Transverse colon (tissue), 4 donors: ENCODE data around the gene SHISAL1. TPM values are rescaled to one million over a fixed set of nuclear protein-coding genes. Genes with fewer than 3 reads are reported as not detected.

Experiments
- DNase-seq: peaks from one replicate; pipeline ENCODE4 v3.0.0-alpha.2; 2019
- H3K27ac ChIP-seq, 4 donors: fragments of 200-600 bp; sonication (generic); 2 replicates each; pipeline ENCODE4 v1.5.1; 2016 to 2018; ENCODE audit warnings: inconsistent platforms in 4 of 4
- H3K27me3 ChIP-seq: fragments of 200-600 bp; sonication (generic); 2 replicates; pipeline ENCODE4 v1.5.1; 2017; ENCODE audit warnings: inconsistent platforms
- H3K36me3 ChIP-seq, 4 donors: fragments of 200-600 bp; sonication (generic); 2 replicates each; pipeline ENCODE4 v1.5.1; 2017 to 2019; ENCODE audit warnings: inconsistent platforms in 4 of 4
- H3K4me1 ChIP-seq, 4 donors: fragments of 200-600 bp; sonication (generic); 2 replicates each; pipeline ENCODE4 v1.5.1; 2017 to 2020; ENCODE audit warnings: inconsistent platforms in 4 of 4
- H3K4me3 ChIP-seq, 4 donors: fragments of 200-600 bp; sonication (generic); 1 replicate in 1 of 4; 2 replicates in 3 of 4; pipeline versions ENCODE4 v1.5.1 to v1.6.1; 2017 to 2019; ENCODE audit warnings: inconsistent platforms in 4 of 4
- H3K9me3 ChIP-seq, 2 donors: fragments of 200-600 bp; sonication (generic); 2 replicates each; pipeline ENCODE4 v1.5.1; 2017 to 2019; ENCODE audit warnings: inconsistent platforms in 2 of 2
- EP300 ChIP-seq: sonication (generic); formaldehyde crosslinking; IDR thresholded peaks from one replicate; pipeline ENCODE4 v1.6.1; 2017; ENCODE audit warnings: antibody characterized with exemption, low read depth
- POLR2A ChIP-seq: fragments of 450-650 bp; IDR thresholded peaks from one replicate; pipeline ENCODE4 v1.6.1; 2016; ENCODE audit warnings: antibody characterized with exemption, mild to moderate bottlenecking, moderate library complexity
- POLR2AphosphoS5 ChIP-seq, 3 donors: sonication (generic); formaldehyde crosslinking; IDR thresholded peaks; one replicate each; pipeline ENCODE4 v1.6.1; 2016; ENCODE audit warnings: antibody characterized with exemption in 3 of 3
- WGBS, 2 donors: methylation state at CpG; one replicate each; pipeline ENCODE4 v1.1.5; 2018; ENCODE audit warnings: low coverage in 1 of 2; 5-methylcytosine and 5-hydroxymethylcytosine counted together
- in situ Hi-C, 4 donors: fragments of 200-750 bp; cut with MboI; loops; one replicate each; pipeline versions ENCODE4 v1.15.0 to v1.15.1; 2017; ENCODE audit warnings: low sequenced_read_pairs in 3 of 4, low pct_ligation_motif_present in 1 of 4, low pct_unique_long_range_greater_than_20kb in 1 of 4
- intact Hi-C: fragments of 100-400 bp; cut with DNase I; formaldehyde crosslinking; loops from one replicate; pipeline ENCODE4 v1.15.1; 2023; ENCODE audit warnings: low total_unique reads
- total RNA-seq, 4 donors: library from RNA; depleted of rRNA; stranded (reverse); fragments of >200 nt; gene quantifications; one replicate each; pipeline ENCODE4 v1.1.0, GENCODE V29; 2016
- TF ChIP-seq, protein P1 (sequence below), 5 experiments: fragments of 200-600 bp in 3 of 5; fragments of 450-650 bp in 2 of 5; sonication (generic) in 3 of 5; IDR thresholded peaks; 1 replicate in 2 of 5; 2 replicates in 3 of 5; pipeline ENCODE4 v1.5.1; 2016 to 2017; ENCODE audit warnings: antibody characterized with exemption in 5 of 5, inconsistent platforms in 3 of 5, mild to moderate bottlenecking in 2 of 5, moderate library complexity in 1 of 5

SHISAL1 gene
- total RNA-seq, 4 donors from 2014 or later, result 1.9 to 4.6 (median 3.2) TPM

GRCh38 chr22:44194569-44194968 lies 118.2 kb downstream of the SHISAL1 start:
- no peaks in the 10 kb centered on the region for H3K36me3 ChIP-seq
- TF ChIP-seq, protein P1, sequence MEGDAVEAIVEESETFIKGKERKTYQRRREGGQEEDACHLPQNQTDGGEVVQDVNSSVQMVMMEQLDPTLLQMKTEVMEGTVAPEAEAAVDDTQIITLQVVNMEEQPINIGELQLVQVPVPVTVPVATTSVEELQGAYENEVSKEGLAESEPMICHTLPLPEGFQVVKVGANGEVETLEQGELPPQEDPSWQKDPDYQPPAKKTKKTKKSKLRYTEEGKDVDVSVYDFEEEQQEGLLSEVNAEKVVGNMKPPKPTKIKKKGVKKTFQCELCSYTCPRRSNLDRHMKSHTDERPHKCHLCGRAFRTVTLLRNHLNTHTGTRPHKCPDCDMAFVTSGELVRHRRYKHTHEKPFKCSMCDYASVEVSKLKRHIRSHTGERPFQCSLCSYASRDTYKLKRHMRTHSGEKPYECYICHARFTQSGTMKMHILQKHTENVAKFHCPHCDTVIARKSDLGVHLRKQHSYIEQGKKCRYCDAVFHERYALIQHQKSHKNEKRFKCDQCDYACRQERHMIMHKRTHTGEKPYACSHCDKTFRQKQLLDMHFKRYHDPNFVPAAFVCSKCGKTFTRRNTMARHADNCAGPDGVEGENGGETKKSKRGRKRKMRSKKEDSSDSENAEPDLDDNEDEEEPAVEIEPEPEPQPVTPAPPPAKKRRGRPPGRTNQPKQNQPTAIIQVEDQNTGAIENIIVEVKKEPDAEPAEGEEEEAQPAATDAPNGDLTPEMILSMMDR (IDR thresholded peaks at IDR 0.05), result no peak
- TF ChIP-seq EP300 (no peak), POLR2A (no peak), POLR2AphosphoS5 (IDR thresholded peaks at IDR 0.05) (no peak)
- in situ Hi-C loops (no loop called here), intact Hi-C loops (no loop called here)
- 65 to 97% methylated on average over 2 of the region's 2 CpGs for WGBS, 2 donors
- no peak for DNase-seq
- no peak overlapping the region for H3K27ac ChIP-seq
- H3K27me3 ChIP-seq, result no peaks in the 10 kb centered on the region
- no peak overlapping the region for H3K4me3 ChIP-seq
- no peaks in the 10 kb centered on the region for H3K9me3 ChIP-seq
- peaks cover 0 to 3% (median 0%) of the 10 kb centered on the region in 4 donors for H3K4me1 ChIP-seq

Other genes with a start within 250 kb of the SHISAL1 start
- gene PARVG, start 132.0 kb downstream of the SHISAL1 start, total RNA-seq, result 10 to 100 TPM in 2 of 4 donors, 1 to 10 TPM in 1, under 1 TPM in 1; 1.00 to 37.8 (median 20.6) TPM
- 10 to 100 TPM; 16.0 to 24.7 (median 21.5) TPM for gene RTL6, start 185.3 kb upstream of the SHISAL1 start, total RNA-seq